Activated CD4-positive, CD25-positive, alpha-beta regulatory T cell treated with anti-CD3 and anti-CD28 coated beads, Interleukin-2, amount 50 U/mL, for 16 hours (primary cell): ENCODE data around the gene CRHBP.

Experiments used
- DNase-seq: peaks from one replicate; pipeline ENCODE4 v3.0.0-alpha.2; 2020; ENCODE audit warnings: low read depth, low spot score

The CRHBP gene

DNA sequence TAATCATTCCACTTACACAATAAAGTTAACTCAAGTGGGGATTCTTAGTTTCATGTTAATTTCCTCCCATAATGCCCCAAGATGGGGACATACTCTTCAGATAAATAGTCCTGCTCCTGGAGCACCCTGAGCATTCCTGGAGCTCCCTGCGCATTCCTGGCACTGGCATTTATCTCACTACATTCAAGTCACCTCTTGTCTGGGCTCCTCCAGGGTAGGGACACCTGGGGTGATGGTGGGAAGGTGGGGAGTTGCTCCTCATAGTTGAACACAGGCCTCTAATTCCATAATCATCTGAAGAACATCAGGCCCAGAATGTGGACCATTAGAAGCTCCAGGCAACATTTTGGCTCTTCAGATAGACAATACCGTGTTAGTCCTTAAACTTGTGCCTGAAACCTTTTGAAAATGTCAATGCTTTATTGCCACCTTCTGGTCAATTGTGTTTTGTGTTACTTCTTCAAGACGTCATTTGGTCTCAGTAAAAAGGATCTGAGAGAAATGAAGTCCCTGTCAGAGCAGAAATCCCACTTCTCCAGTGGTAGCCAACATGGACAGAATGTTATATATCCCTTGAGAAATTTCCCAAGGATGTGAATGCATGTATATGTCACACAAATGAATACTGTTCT lies 63.2 kb downstream of the CRHBP start:
- no peak for DNase-seq

DNA sequence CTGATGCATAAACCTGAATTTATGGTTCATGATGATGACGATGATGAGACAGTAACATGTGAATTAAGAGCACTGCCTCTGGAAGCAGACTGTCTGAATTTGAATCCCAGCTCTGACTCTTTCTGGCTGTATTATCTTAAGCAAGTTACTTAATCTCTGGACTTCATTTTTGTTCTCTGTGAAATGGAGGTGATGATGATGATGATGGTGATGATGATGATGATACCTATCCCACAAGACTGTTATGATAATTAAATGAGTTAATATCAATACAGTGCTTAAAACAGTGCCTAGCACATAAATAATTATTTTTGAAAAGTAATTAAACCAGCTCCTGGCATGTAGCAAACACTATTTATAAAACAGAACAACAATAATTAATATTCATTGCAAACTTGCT lies 64.1 kb downstream of the CRHBP start:
- DNase-seq: no peak

DNA sequence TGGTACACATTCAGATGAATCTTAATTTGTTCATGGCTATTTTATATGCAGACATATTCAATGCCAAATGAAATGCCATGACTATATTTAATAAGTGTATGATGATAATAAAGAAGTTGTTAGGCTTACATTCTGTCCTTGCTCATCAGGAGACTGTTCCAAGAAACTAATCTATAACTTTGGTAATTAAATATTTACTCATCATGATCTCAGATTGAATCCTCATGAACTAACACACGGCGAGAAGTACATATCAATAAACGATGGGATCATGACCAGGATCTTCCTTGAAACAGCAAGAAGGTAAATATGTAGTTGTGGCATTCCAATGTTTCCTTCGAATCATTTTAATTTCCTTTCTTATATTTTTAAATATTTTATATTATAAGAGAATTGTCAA lies 64.8 kb downstream of the CRHBP start:
- no peak for DNase-seq
